Melanocyte of skin (primary cell): ENCODE results near the gene ODF2L. TPM values are rescaled to one million over a fixed set of nuclear protein-coding genes. Genes with fewer than 3 reads are reported as not detected.

ENCODE experiments used
- small RNA-seq, 2 donors: library from RNA; depleted of rRNA; stranded (forward); fragments of <200 nt; gene quantifications; one replicate each; pipeline ENCODE3, GENCODE V24; 2012
- total RNA-seq, 2 donors: library from RNA; depleted of rRNA; stranded (reverse); fragments of >200 nt; gene quantifications; 2 replicates each; pipeline ENCODE4 v1.2.3, GENCODE V29; 2012

The ODF2L gene, protein sequence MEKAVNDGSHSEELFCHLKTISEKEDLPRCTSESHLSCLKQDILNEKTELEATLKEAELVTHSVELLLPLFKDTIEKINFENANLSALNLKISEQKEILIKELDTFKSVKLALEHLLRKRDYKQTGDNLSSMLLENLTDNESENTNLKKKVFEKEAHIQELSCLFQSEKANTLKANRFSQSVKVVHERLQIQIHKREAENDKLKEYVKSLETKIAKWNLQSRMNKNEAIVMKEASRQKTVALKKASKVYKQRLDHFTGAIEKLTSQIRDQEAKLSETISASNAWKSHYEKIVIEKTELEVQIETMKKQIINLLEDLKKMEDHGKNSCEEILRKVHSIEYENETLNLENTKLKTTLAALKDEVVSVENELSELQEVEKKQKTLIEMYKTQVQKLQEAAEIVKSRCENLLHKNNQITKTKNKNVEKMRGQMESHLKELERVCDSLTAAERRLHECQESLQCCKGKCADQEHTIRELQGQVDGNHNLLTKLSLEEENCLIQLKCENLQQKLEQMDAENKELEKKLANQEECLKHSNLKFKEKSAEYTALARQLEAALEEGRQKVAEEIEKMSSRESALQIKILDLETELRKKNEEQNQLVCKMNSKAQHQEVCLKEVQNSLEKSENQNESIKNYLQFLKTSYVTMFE
- 10 to 100 TPM; 30.3 to 32.6 TPM for total RNA-seq

GRCh38 chr1:86395751-86396497, at the start of gene ODF2L:
Gene ODF2L, minus strand, starts transcription at chr1:86396323. Its CDS starts 9,296 bp downstream, at chr1:86387027.

GRCh38 chr1:86423873-86424272, 27.8 kb upstream of the ODF2L start, which contains the start of gene CLCA2:
Gene CLCA2, plus strand, starts transcription at chr1:86424171. Its CDS starts 77 bp downstream, at chr1:86424248.

Small RNA genes within 50 kb of the gene (small RNA-seq; reads per million reads assigned to genes)
- 0 reads per million in 2 donors for gene MIR7856

Other genes starting within 250 kb of the ODF2L start
- under 1 TPM; under 0.01 to 0.34 TPM for gene COL24A1, start 239.6 kb downstream of the ODF2L start, total RNA-seq
- under 1 TPM; under 0.01 TPM for gene CLCA2, start 27.8 kb upstream of the ODF2L start, total RNA-seq
- gene CLCA1, start 72.6 kb upstream of the ODF2L start, total RNA-seq: not detected
- not detected for gene CLCA4, start 150.8 kb upstream of the ODF2L start, total RNA-seq